CD14-positive monocyte (primary cell): ENCODE data around the gene OR5B2. TPM values are rescaled to one million over a fixed set of nuclear protein-coding genes. Genes with fewer than 3 reads are reported as not detected.

Experiments used
- DNase-seq, 3 donors: peaks; one replicate each; pipeline ENCODE4 v3.0.0-alpha.2; 2011 to 2022
- H2AFZ ChIP-seq: 2 replicates; pipeline ENCODE4 v1.6.0; 2012; ENCODE audit warnings: mild to moderate bottlenecking, low read depth, low read length, inconsistent platforms; ENCODE audit not compliant: insufficient read depth, poor library complexity, severe bottlenecking
- H3K27ac ChIP-seq, 2 donors: 1 replicate in 1 of 2; 2 replicates in 1 of 2; pipeline ENCODE4 v1.5.1; 2012 to 2013; ENCODE audit warnings: low read length in 2 of 2, control low read depth in 1 of 2, inconsistent platforms in 1 of 2, low read depth in 1 of 2, mild to moderate bottlenecking in 1 of 2
- H3K27me3 ChIP-seq, 2 donors: one replicate each; pipeline versions ENCODE4 v1.6.0 to v1.6.1; 2011 to 2013; ENCODE audit warnings: low read length in 2 of 2; ENCODE audit not compliant: control insufficient read depth in 2 of 2, insufficient read depth in 2 of 2
- H3K36me3 ChIP-seq, 2 donors: replicated peaks in 1 of 2; 1 replicate in 1 of 2; 2 replicates in 1 of 2; pipeline versions ENCODE4 v1.5.1 to v1.6.1; 2012 to 2013; ENCODE audit warnings: low read length in 2 of 2, control low read depth in 1 of 2, inconsistent platforms in 1 of 2, mild to moderate bottlenecking in 1 of 2; ENCODE audit not compliant: insufficient read depth in 2 of 2, control insufficient read depth in 1 of 2
- H3K4me1 ChIP-seq, 2 donors: 1 replicate in 1 of 2; 2 replicates in 1 of 2; pipeline versions ENCODE4 v1.5.1 to v1.6.1; 2012 to 2013; ENCODE audit warnings: low read length in 2 of 2, control low read depth in 1 of 2, inconsistent platforms in 1 of 2, mild to moderate bottlenecking in 1 of 2, moderate library complexity in 1 of 2; ENCODE audit not compliant: insufficient read depth in 2 of 2, control insufficient read depth in 1 of 2
- H3K4me2 ChIP-seq: replicated peaks from 2 replicates; pipeline ENCODE3; 2012; ENCODE audit warnings: low read length, moderate library complexity, mild to moderate bottlenecking; ENCODE audit not compliant: poor library complexity, severe bottlenecking; ENCODE audit errors: extremely low read depth
- H3K4me3 ChIP-seq, 3 experiments: fragments of 200-600 bp in 1 of 3; sonication (generic) in 1 of 3; replicated peaks in 1 of 3; 1 replicate in 2 of 3; 2 replicates in 1 of 3; pipeline ENCODE4 v1.5.1; 2011 to 2013; ENCODE audit warnings: low read length in 3 of 3, mild to moderate bottlenecking in 3 of 3, control low read depth in 2 of 3, low read depth in 2 of 3, inconsistent platforms in 1 of 3, moderate library complexity in 1 of 3
- H3K79me2 ChIP-seq: 2 replicates; pipeline ENCODE4 v1.6.0; 2012; ENCODE audit warnings: mild to moderate bottlenecking, control low read depth, inconsistent platforms, low read length, moderate library complexity; ENCODE audit not compliant: insufficient read depth
- H3K9ac ChIP-seq: 2 replicates; pipeline ENCODE4 v1.6.0; 2017; ENCODE audit warnings: low read length, mild to moderate bottlenecking; ENCODE audit not compliant: insufficient read depth, poor library complexity, severe bottlenecking
- H3K9me3 ChIP-seq, 2 donors: replicated peaks in 1 of 2; 1 replicate in 1 of 2; 2 replicates in 1 of 2; pipeline versions ENCODE4 v1.5.1 to v1.6.1; 2012 to 2013; ENCODE audit warnings: low read length in 2 of 2, control low read depth in 1 of 2; ENCODE audit not compliant: control insufficient read depth in 1 of 2, insufficient read depth in 1 of 2
- H4K20me1 ChIP-seq: 2 replicates; pipeline ENCODE4 v1.6.0; 2012; ENCODE audit warnings: mild to moderate bottlenecking, low read length, control low read depth, moderate library complexity; ENCODE audit not compliant: insufficient read depth
- H3K27ac Mint-ChIP-seq, 7 donors: one replicate each; pipeline ENCODE4 v1.8.0; 2020; ENCODE audit warnings: mild to moderate bottlenecking in 7 of 7, mixed read lengths in 7 of 7, moderate library complexity in 6 of 7, inconsistent platforms in 2 of 7
- H3K27me3 Mint-ChIP-seq, 3 donors: one replicate each; pipeline ENCODE4 v1.8.0; 2021 to 2022; ENCODE audit warnings: low read depth in 3 of 3, mild to moderate bottlenecking in 3 of 3, mixed read lengths in 3 of 3, moderate library complexity in 3 of 3, inconsistent platforms in 1 of 3
- H3K36me3 Mint-ChIP-seq, 2 donors: one replicate each; pipeline ENCODE4 v1.8.0; 2020; ENCODE audit warnings: mixed read lengths in 2 of 2, inconsistent platforms in 1 of 2, mild to moderate bottlenecking in 1 of 2
- H3K4me1 Mint-ChIP-seq: one replicate; pipeline ENCODE4 v1.8.0; 2020; ENCODE audit warnings: mild to moderate bottlenecking, mixed read lengths
- H3K4me3 Mint-ChIP-seq, 2 donors: one replicate each; pipeline ENCODE4 v1.8.0; 2020; ENCODE audit warnings: mild to moderate bottlenecking in 2 of 2, mixed read lengths in 2 of 2, moderate library complexity in 1 of 2
- H3K9me3 Mint-ChIP-seq, 7 donors: one replicate each; pipeline ENCODE4 v1.8.0; 2020 to 2022; ENCODE audit warnings: mixed read lengths in 7 of 7, mild to moderate bottlenecking in 6 of 7, moderate library complexity in 6 of 7, inconsistent platforms in 2 of 7
- WGBS: methylation state at CpG from one replicate; pipeline ENCODE4 v1.1.5; 2013; ENCODE audit warnings: missing lambda C conversion rate; ENCODE audit not compliant: insufficient coverage; 5-methylcytosine and 5-hydroxymethylcytosine counted together
- intact Hi-C, 2 donors: fragments of 100-400 bp; cut with micrococcal nuclease; formaldehyde crosslinking; loops; one replicate each; pipeline versions ENCODE4 v1.15.0 to v1.15.1; 2023
- polyA plus RNA-seq, 3 donors: library from polyadenylated mRNA; depleted of rRNA in 1 of 3; unstranded in 2 of 3; stranded (reverse) in 1 of 3; fragments of 300-500 nt in 2 of 3; fragments of >200 nt in 1 of 3; fragmentation: Illumina TruSeq in 2 of 3; gene quantifications; 1 replicate in 2 of 3; 2 replicates in 1 of 3; pipeline ENCODE4 v1.2.3, GENCODE V29; 2012 to 2021
- TF ChIP-seq, protein P1 (sequence below): fragments of 200-600 bp; IDR thresholded peaks from one replicate; pipeline ENCODE4 v1.8.0; 2022; ENCODE audit warnings: antibody characterized with exemption, mild to moderate bottlenecking

The OR5B2 gene
- polyA plus RNA-seq, 3 donors = not detected

DNA sequence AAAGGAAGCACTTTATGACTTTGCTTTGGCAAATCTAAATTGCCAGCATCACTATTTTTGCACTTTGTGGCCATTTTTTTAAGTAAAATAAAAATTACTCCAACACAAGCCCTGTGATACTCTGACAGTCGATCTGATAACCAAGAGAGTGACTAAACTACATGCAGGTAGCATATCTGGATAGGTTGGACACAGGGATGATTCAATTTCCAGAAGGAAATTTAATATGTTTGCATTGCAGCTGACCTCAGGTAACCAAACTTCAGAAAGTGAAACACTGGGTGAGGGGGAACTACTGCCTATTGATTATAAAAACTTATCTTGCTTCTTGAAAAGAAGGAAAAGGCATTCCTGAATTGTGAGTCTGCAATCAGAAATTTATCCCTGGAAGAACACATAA lies 35.2 kb downstream of the OR5B2 start:
- TF ChIP-seq, protein P1, sequence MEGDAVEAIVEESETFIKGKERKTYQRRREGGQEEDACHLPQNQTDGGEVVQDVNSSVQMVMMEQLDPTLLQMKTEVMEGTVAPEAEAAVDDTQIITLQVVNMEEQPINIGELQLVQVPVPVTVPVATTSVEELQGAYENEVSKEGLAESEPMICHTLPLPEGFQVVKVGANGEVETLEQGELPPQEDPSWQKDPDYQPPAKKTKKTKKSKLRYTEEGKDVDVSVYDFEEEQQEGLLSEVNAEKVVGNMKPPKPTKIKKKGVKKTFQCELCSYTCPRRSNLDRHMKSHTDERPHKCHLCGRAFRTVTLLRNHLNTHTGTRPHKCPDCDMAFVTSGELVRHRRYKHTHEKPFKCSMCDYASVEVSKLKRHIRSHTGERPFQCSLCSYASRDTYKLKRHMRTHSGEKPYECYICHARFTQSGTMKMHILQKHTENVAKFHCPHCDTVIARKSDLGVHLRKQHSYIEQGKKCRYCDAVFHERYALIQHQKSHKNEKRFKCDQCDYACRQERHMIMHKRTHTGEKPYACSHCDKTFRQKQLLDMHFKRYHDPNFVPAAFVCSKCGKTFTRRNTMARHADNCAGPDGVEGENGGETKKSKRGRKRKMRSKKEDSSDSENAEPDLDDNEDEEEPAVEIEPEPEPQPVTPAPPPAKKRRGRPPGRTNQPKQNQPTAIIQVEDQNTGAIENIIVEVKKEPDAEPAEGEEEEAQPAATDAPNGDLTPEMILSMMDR = no peak
- Mint-ChIP-seq H3K27ac (no peak overlapping the region), H3K4me1 (no peaks in the 10 kb centered on the region), H3K27me3 (no peaks in the 10 kb centered on the region), H3K9me3 (peaks cover 0 to 10% (median 5%) of the 10 kb centered on the region in 7 donors), H3K4me3 (no peak overlapping the region), H3K36me3 (no peaks in the 10 kb centered on the region)
- peaks cover 7 to 13% of the 10 kb centered on the region in 2 donors for H3K9me3 ChIP-seq
- H3K36me3 ChIP-seq = no peaks in the 10 kb centered on the region
- H3K79me2 ChIP-seq = no peaks in the 10 kb centered on the region
- no peak overlapping the region for H3K4me2 ChIP-seq
- H3K4me3 ChIP-seq = no peak overlapping the region
- intact Hi-C loops = no loop called here
- no peak for DNase-seq
- no peaks in the 10 kb centered on the region for H3K27me3 ChIP-seq
- H4K20me1 ChIP-seq = no peaks in the 10 kb centered on the region
- no peaks in the 10 kb centered on the region for H3K4me1 ChIP-seq
- WGBS = 60% methylated on average over 1 of the region's 1 CpG
- no peak overlapping the region for H2AFZ ChIP-seq
- H3K27ac ChIP-seq = no peak overlapping the region
- H3K9ac ChIP-seq = no peak overlapping the region

DNA sequence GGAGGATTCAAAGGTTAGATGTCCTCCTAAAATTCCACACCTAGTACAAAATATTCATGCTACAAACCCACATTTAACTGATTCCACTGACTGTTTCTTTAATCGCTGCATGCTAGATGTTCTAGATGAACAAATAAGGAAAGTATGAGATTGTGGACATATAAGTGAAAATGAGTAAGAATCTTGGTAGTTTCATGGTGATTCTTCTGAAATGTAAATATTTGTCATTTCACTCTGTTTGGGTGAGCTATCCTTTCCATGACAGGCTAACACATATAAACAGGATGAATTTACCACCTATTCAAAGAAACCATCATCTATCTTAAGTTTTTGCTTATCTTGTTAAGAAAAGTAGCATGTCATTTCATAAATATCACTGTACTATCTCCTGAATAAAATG lies 36.0 kb downstream of the OR5B2 start:
- Histone ChIP-seq H3K27me3 (no peaks in the 10 kb centered on the region), H3K9ac (no peak overlapping the region), H2AFZ (no peak overlapping the region), H3K4me2 (no peak overlapping the region), H3K79me2 (no peaks in the 10 kb centered on the region), H3K36me3 (no peaks in the 10 kb centered on the region), H3K4me3 (no peak overlapping the region), H3K27ac (no peak overlapping the region), H3K4me1 (no peaks in the 10 kb centered on the region), H4K20me1 (no peaks in the 10 kb centered on the region), H3K9me3 (peaks cover 7 to 13% of the 10 kb centered on the region in 2 donors)
- Mint-ChIP-seq H3K4me1 (no peaks in the 10 kb centered on the region), H3K4me3 (no peak overlapping the region), H3K36me3 (no peaks in the 10 kb centered on the region), H3K27ac (no peak overlapping the region), H3K27me3 (no peaks in the 10 kb centered on the region), H3K9me3 (peaks cover 0 to 10% (median 5%) of the 10 kb centered on the region in 7 donors)
- TF ChIP-seq, protein P1 = no peak
- WGBS = no CpG with 5 or more reads among the region's 1 CpG
- no peak for DNase-seq
- intact Hi-C loops = no loop called here
